LNCAP (cell line): ENCODE measurements around the gene ZNF524.

Source experiments
- TF ChIP-seq, protein P1 (sequence below): fragments of 450-650 bp; IDR thresholded peaks from 2 replicates; pipeline ENCODE4 v1.5.1; 2017; ENCODE audit warnings: mild to moderate bottlenecking

ZNF524 gene

DNA sequence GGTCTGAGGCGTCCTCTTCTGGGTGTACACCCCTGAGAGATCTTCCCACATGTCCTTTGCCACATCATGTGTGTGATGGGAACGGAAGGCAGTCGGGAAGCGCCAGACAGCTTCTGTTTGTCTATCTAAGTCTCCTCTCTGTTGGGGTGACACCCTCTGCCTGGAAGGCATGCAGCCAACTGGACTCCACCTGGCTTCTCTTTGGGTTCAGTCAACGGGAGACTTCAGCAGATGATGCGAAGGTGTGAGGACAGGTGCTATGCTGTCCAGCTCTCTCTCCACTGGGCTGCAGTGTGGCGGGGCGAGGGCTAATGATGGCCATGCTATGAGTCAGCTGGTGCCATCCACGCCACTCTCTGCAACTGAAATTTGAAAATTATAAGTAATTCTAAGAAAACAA is 40.4 kb upstream of the ZNF524 start:
- TF ChIP-seq, protein P1, sequence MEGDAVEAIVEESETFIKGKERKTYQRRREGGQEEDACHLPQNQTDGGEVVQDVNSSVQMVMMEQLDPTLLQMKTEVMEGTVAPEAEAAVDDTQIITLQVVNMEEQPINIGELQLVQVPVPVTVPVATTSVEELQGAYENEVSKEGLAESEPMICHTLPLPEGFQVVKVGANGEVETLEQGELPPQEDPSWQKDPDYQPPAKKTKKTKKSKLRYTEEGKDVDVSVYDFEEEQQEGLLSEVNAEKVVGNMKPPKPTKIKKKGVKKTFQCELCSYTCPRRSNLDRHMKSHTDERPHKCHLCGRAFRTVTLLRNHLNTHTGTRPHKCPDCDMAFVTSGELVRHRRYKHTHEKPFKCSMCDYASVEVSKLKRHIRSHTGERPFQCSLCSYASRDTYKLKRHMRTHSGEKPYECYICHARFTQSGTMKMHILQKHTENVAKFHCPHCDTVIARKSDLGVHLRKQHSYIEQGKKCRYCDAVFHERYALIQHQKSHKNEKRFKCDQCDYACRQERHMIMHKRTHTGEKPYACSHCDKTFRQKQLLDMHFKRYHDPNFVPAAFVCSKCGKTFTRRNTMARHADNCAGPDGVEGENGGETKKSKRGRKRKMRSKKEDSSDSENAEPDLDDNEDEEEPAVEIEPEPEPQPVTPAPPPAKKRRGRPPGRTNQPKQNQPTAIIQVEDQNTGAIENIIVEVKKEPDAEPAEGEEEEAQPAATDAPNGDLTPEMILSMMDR: no peak

DNA sequence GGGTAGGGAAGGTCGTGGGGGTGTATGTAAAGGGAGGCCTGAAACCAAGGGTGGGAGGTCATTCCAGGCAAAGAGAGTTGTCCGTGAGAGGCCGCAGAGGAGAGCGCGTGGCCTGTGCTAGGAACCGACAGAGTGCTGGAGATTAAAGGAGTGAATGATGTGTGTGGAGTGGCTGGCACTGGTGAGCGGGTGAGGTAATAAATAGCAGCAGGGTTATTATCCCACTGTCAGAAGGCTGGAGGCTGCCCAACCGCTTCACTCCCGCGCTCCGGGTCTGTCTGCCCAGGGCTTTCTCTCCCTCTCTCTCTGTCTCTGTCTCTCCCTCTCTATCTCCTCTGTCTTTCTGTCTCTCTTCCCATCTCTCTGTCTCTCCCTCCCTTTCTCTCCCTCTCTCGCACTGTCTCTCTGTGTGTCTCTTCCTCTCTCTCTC is 36.8 kb upstream of the ZNF524 start:
- TF ChIP-seq, protein P1: no peak

DNA sequence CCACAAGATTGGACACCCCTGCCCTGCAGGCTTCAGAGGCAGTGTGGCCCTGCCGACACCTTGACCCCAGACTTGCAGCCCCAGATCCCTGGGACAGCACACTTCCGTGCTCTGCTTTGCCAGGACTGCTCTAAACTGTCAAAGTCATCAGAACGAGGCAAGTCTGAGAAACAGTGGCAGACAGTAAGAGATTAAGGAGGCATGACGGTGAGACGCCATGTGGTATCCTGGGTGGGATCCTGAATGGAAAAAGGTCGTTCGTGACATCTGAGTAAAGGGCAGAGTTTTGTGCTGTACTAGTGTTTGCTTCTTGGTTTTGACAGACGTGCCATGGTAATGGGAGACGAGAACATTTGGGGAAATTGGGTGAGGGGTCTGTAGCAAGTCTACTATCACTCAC is 33.3 kb upstream of the ZNF524 start:
- TF ChIP-seq, protein P1: no peak

DNA sequence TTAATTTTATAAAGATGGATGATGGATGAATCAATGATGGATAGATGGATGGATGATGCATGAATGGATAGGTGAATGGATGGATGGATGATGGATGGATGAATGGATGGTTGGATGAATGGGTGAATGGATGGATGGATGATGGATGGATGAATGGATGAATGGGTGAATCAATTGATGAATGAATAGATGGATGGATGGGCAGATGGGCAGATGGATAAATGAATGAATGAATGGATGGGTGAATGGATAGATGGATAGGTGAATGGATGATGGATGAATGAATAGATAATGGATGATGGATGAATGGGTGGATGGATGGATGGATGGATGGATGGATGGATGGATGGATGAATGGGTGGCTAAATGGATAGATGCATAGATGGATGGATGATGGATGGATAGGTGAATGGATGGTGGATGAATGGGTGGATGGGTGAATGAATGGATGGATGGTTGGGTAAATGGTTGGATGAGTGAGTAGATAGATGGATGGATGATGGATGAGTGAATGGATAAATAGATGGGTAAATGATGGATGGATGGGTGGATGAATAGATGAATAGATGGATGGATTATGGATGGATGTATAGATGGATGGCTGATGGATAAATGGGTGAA is 32.3 kb upstream of the ZNF524 start:
- TF ChIP-seq, protein P1: no peak

DNA sequence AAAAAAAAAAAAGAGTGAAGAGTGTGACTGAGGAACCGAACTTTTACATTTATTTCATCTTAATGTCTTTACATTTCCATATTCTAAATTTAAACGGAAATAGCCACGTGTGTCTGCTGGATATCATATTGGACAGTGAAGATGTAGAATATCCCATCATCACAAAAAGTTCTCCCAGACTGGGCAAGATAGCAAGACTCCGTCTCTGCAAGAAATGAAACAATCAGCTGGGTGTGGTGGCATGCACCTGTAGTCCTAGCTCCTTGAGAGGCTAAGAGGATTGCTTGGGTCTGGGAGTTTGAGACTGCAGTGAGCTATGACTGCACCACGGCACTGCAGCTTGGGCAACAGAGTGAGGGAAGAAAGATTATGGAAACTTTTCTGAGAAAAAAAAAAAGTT is 23.3 kb upstream of the ZNF524 start:
- TF ChIP-seq, protein P1: no peak

DNA sequence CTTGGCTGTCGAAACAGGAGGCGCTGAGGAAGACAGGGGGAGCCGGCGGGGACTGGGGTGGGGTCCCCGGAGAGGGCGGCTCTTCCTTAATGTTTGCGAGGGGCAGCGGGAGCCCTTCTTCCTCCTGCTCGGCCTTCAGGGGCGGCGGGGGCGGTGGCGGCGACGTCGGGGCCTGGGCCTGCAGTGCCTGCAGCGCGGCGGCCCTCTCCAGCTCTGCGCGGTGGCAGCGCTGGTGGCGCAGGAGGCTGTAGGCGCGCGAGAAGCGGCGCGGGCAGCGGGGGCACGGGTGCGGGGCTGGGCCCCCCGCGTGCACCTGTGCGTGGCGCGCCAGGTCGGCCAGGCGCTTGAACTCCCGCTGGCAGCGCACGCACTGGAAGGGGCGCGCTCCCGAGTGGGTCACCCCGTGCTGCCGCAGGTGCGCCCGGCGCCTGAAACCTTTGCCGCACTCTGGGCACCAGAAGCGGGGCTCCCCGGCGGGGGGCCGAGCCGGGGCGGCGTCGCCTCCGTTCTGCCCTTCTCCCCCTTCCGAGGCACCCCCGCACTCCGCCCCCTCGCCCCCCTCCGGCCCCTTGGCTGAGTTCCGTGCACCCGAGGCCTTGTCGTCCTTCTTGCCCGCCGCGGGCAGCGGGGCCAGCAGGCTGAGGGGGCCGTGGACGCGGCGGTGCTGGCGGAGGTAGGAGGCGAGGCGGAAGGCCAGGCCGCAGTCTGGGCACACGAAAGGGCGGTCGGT is 21.9 kb upstream of the ZNF524 start:
- TF ChIP-seq, protein P1: no peak

DNA sequence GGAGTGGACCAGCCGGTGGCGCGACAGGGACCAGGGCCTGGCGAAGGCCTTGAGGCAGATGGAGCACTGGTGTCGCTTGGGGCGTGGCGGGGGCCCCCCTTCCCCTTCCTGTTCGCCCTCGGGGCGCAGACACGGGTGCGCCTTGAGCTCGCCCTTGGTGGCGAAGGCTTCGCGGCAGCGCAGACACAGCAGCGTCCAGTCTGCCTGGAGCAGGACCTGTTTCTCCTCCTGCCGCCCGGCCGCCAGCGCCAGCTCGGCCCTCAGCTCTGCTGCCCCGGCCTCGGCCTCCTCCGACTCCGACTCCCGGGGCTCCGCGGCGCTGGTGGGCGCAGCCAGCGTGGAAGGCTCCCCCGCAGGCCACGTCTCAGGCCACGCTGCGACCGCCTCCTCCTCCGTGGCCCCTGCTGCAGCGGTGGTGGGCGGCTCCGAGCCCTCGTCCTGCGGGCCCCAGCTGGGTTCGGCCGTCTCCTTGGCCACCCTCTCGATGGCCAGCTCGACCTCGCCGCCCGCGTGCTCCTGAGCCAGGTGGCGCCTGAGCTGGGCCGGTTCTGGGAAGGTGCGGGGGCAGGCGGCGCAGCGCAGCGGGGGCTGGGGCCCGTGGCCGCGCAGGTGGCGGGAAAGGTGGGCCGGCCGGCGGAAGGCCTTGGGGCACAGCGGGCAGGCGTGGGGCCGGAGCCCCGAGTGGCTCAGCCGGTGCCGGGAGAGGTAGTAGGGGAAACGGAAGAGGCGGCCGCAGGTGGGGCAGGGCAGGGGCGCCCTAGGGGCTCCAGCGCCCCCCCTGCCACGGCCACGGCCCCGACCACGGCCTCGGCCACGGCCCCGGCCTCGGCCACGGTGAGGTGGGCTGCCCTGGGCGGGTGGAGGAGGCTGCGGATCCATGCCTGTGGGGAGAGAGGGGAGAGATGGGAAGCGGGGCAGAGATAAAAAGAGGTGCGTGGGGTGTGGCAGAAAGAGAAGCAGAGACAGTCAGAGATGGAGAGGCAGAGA is 21.0 kb upstream of the ZNF524 start:
- TF ChIP-seq, protein P1: no peak
